Activated CD8-positive, alpha-beta memory T cell treated with anti-CD3 and anti-CD28 coated beads for 24 hours (primary cell): ENCODE data around the gene SLC12A9.
"Not testable (repeated sequence)": the region's sequence is repeated elsewhere in the genome, so short reads cannot be mapped to it uniquely, and the experiment has no call there.

Source experiments
- DNase-seq: peaks from one replicate; pipeline ENCODE4 v3.0.0-alpha.2; 2020

The SLC12A9 gene

DNA sequence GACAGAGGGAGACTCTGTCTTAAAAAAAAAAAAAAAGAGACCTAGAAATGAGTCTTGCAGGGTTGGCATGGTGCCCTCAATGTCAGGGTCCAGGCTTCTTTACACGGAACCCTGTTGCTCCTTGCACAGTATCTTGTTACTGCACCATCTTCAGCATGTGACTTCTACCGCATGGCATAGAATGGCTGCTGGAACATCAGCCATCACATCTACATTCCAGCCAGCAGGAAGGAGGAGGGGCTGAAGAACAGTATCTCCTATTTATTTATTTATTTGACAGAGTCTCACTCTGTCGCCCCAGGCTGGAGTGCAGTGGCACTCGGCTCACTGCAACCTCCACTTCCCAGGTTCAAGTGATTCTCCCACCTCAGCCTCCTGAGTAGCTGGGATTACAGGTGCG is 46.9 kb downstream of the SLC12A9 start:
- DNase-seq: no peak

DNA sequence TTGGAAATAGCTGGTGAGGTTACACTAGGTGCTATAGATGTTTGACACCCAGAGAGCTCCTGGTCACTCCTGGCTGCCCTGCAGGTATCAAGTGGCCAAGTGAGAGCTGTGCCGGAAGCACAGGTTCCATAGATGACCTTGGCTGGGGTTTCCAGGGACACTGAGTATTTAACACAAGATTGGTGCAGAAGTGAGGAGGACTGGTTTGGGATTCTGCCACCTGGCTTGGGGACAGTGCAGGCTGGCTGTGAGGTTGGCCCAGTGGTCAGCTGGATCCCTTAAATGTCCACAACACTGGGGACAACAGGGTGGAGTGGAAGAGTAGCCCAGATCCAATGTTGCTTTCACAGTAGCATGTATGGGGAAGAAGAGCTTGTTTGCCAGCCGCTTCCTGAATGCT is 48.5 kb downstream of the SLC12A9 start:
- no peak for DNase-seq

GRCh38 chr7:100901921-100902332 is 49.4 kb downstream of the SLC12A9 start:
- DNase-seq: no peak

GRCh38 chr7:100902638-100903037 is 50.1 kb downstream of the SLC12A9 start:
- no peak for DNase-seq

DNA sequence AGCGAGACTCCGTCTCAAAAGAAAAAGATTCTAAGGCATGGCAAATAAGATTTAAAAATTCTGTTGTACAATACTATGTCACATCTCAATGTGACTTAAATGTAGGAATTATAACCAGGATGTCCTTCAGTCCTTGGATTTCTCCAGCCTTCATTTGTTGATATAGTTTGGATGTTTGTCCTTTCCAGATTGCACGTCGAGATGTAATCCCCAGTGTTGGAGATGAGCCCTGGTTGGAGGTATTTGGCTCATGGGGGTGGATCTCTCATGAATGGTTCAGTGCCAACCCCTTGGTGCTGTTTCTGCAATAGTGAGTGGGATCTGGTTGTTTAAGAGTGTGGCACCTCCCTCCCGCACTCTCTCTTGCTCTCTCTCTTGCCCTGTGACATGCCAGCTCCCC is 56.0 kb downstream of the SLC12A9 start:
- no peak for DNase-seq

- DNase-seq: not testable (repeated sequence)
Observed at GRCh38 chr7:100910443-100910842, 57.9 kb downstream of the SLC12A9 start.

DNA sequence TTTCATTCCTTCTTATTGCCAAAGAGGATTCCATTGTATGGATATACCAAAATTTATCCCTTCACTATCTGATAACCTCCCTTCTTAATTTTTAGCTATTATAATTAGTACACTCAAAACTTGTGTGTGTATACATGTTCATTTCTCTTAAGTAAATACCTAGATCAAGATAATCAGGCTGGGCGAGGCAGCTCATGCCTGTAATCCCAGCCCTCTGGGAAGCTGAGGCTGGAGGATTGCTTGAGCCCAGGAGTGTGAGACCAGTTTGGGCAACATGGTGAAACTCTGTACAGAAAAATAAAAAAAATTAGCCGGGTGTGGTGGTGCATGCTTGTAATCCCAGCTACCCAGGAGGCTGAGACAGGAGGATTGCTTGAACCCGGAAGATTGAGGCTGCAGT is 59.0 kb downstream of the SLC12A9 start:
- DNase-seq: no peak

DNA sequence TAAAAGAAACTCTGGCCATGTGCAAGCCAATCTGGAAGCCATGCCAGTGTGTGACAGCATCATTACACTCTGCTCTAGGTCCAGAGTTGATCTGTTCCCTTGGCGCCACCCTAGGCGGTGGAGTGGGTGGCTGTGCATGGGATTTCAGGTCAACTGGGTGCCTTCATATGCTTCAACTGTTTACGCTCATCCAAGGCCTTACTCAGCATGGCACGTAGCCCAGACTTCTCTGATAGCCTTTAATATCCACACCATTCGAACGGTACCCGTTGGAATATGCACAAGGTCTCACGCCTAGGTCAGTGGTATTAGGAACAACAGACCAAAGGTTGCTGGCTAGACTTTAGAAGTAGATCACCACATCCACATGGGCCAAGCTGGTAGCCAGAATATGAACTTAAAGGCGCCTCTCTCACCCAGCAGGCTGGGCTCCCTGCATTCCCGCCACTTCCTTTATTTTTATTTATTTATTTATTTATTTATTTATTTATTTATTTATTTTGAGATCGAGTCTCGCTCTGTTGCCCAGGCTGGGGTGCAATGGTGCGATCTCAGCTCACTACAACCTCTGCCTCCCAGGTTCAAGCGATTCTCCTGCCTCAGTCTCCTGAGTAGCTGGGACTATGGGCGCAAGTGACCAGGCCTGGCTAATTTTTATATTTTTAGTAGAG is 61.8 kb downstream of the SLC12A9 start:
- DNase-seq: no peak

- no peak for DNase-seq
Observed at GRCh38 chr7:100914879-100915447, 62.5 kb downstream of the SLC12A9 start.
